ENCODE results near the gene RAB44.

- TF ChIP-seq, protein P1, sequence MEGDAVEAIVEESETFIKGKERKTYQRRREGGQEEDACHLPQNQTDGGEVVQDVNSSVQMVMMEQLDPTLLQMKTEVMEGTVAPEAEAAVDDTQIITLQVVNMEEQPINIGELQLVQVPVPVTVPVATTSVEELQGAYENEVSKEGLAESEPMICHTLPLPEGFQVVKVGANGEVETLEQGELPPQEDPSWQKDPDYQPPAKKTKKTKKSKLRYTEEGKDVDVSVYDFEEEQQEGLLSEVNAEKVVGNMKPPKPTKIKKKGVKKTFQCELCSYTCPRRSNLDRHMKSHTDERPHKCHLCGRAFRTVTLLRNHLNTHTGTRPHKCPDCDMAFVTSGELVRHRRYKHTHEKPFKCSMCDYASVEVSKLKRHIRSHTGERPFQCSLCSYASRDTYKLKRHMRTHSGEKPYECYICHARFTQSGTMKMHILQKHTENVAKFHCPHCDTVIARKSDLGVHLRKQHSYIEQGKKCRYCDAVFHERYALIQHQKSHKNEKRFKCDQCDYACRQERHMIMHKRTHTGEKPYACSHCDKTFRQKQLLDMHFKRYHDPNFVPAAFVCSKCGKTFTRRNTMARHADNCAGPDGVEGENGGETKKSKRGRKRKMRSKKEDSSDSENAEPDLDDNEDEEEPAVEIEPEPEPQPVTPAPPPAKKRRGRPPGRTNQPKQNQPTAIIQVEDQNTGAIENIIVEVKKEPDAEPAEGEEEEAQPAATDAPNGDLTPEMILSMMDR (IDR thresholded peaks at IDR 0.05): no peak
- no peak for TF ChIP-seq POLR2AphosphoS5 (IDR thresholded peaks at IDR 0.05; ENCODE audit: low read depth, low read length)
- TF ChIP-seq REST (IDR thresholded peaks at IDR 0.05; ENCODE audit: insufficient read depth in 1 of 2, low read depth in 2 of 2, low read length in 1 of 2): no peak
Measured at GRCh38 chr6:36682328-36683144, 15.1 kb upstream of the RAB44 start.
